KBM-7 (cell line): Measurements from ENCODE around the gene KIAA1958.

Source experiments
- DNase-seq: peaks from one replicate; pipeline ENCODE4 v3.0.0-alpha.2; 2015
- in situ Hi-C: fragments of 300-500 bp; cut with MboI; formaldehyde crosslinking; loops from 2 replicates; pipeline ENCODE4 v1.14.3; 2020; ENCODE audit warnings: low sequenced_read_pairs, low pct_unique_long_range_greater_than_20kb, mixed read lengths

The KIAA1958 gene

GRCh38 chr9:112550531-112550930, 63.9 kb downstream of the KIAA1958 start:
- in situ Hi-C loops = no loop called here
- no peak for DNase-seq

GRCh38 chr9:112551641-112552040, 65.0 kb downstream of the KIAA1958 start:
- no peak for DNase-seq
- in situ Hi-C loops = no loop called here

- DNase-seq = no peak
- in situ Hi-C loops = no loop called here
Measured at GRCh38 chr9:112552229-112553056, 65.8 kb downstream of the KIAA1958 start.

- in situ Hi-C loops = no loop called here
- no peak for DNase-seq
Measured at GRCh38 chr9:112553256-112553826, 66.7 kb downstream of the KIAA1958 start.

GRCh38 chr9:112554516-112554915, 67.9 kb downstream of the KIAA1958 start:
- in situ Hi-C loops = no loop called here
- no peak for DNase-seq

DNA sequence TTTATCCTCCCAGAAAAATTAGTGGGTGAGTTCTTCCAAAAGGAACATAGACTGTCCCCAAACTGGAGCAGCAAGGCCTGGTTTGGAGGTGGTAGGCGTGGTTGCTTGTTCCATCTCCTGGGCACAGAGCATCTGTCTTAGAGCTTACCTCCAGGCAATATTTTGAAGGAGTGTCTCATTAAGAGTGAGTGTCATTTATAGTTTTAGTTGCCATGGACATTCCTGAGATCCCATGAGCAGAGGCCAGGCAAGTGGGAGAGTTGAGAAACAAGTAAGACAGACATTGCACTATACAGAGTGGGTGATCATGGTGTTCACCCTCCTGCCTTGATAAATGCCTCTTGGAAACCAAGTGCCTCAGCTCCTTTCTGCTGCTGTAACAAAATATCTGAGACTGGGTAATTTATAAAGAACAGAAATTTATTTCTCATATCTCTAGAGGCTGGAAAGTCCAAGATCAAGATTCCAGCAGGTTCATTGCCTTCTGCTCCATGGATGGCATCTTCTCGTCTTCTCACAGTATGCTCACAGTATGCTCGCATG, 68.5 kb downstream of the KIAA1958 start:
- no peak for DNase-seq
- in situ Hi-C loops = no loop called here

GRCh38 chr9:112555844-112556482, 69.3 kb downstream of the KIAA1958 start:
- no peak for DNase-seq
- in situ Hi-C loops = no loop called here

GRCh38 chr9:112556497-112557442, 70.1 kb downstream of the KIAA1958 start:
- DNase-seq = no peak
- in situ Hi-C loops = no loop called here

DNA sequence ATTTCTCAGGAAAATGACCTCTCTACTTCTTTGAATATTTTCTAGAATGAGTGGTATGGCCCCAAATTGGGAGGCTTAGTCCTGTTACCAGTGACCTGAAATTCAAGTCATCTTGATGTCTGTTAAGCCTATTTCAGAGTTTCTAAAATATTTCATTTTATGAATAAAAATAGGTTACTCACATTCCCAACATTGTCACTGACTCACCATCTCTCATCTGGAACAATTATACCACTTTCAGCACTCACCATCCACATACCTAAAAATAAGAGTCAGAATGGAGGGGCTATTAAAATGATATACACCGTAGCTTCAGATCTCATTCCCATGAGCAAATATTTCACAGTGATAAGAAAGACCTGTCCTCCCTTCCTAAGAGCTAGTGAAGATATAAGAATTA, 71.8 kb downstream of the KIAA1958 start:
- in situ Hi-C loops = no loop called here

DNA sequence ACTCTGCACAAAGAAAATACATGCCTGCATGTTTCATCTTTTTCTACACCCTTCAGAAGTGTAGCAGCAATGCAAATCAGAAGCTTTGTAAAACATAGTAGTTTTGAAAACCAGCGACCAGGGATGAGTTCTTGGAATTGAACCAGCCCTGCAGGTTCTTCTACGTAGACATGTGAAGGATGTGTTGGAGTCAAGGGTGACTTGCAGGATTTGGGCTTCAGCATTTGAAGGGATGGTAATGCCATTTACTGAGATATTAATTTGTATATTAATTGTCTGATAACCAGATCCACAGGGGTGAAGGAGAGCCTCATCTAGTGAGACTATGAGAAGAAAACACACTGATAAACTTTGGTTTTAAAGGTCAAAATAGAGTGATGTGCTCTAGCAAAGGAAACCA, 72.4 kb downstream of the KIAA1958 start:
- in situ Hi-C loops = no loop called here
- no peak for DNase-seq

More for the DNA sequence above, 71.8 kb downstream of the KIAA1958 start:
- no peak for DNase-seq

DNA sequence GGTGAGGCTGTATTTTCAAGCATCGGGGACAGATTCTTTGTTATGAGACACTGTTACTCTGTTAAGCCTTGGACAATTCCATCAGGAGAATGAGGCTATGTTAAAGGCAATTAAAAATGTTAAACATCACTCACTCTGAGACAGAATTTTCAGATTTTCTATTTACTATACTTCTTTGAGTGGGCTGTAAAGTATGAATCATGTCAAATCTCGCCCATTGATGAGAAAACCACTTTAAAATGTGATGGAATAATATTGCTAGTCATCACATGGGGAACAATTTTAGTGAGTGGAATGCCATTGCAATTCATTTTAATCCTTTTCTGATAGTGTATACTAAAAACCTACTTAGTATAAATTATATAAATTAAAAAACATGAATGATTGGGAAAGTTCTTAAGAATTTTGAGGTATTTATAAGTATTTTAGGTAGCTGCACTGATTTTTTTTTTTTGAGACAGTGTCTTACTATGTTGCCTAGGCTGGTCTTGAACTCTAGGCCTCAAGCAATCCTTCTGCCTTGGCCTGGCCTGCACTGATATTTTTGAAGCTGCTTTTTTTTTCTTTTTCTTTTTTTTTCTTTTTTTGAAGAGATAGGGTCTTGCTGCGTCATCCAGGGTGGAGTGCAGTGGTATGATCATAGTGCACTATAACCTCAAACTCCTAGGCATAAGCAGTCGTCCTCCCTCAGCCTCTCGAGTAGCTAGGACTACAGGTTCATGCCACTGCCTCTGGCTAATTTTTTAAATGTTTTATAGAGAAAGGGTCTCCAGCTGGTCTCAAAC, 73.2 kb downstream of the KIAA1958 start:
- in situ Hi-C loops = no loop called here
- DNase-seq = no peak

DNA sequence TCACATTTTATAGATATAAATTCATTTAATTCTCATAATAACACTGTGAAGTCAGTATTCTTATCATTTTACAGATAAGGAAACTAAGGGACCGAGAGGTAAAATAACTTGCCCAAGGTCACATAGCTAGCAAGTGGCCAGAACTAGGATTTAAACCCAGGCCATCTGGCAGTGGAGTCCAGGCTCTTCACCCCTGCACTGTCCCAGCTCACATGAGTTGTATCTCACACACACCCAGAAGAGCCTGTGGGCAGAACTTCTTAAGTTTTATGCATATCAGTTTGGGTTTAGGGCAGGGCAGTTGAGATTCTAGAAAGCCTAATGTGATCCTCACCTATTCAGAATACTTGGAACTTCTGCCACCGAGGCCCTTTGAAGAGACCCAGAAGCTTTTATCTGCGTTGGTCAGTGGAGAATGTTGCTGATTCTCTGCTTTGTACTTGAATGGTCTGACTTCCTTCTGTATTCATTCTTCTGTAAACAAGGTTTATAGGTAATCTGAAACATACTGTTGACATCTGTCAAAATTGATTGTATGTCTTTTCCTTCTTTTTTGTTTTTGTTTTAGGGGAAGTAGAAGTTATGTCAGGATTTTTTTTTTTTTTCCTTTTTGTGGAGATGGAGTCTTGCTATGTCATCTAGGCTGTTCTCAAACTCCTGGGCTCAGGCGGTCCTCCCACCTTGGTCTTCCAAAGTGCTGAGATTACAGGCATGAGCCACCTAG, 75.8 kb downstream of the KIAA1958 start:
- DNase-seq = no peak
- in situ Hi-C loops = no loop called here

DNA sequence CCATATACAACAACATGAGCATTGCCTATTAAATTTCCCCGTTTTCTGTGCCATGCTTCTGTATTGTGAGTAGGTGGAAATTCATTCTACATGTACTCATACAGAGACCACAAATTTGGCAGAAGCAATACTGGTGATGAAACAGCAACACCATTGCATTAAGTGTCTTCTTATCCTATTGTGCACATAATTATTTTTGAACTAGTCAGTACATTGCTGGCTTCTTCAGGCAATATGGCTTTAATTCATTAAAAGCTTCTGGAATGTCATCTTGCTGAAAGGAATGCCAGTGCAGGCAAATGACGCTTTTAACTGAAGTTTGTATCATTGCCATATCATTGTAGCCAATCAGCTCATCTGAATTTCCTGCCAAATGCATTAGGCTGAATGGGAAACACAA, 82.6 kb downstream of the KIAA1958 start:
- no peak for DNase-seq
- in situ Hi-C loops = no loop called here

DNA sequence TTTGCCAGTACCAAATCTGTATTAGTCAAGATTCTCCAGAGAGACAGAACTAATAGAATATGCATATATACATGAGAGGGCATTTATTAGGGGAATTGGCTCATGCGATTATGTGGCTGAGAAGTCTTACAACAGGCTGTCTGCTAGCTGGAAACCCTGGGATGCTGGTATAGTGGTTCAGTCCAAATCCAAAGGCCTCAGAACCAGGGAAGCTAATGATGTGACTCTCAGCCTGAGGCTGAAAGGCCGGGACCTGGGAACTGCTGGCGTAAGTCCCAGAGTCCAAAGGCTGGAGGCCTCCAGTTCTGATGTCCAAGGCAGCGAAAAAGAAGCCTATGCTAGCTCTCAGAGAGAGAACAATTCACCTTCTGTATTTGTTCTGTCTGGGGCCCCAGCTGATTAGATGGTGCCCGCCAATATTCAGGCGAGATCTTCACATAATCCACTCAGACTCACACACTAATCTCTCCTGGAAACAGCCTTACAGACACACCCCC, 84.1 kb downstream of the KIAA1958 start:
- DNase-seq = no peak
- in situ Hi-C loops = no loop called here

DNA sequence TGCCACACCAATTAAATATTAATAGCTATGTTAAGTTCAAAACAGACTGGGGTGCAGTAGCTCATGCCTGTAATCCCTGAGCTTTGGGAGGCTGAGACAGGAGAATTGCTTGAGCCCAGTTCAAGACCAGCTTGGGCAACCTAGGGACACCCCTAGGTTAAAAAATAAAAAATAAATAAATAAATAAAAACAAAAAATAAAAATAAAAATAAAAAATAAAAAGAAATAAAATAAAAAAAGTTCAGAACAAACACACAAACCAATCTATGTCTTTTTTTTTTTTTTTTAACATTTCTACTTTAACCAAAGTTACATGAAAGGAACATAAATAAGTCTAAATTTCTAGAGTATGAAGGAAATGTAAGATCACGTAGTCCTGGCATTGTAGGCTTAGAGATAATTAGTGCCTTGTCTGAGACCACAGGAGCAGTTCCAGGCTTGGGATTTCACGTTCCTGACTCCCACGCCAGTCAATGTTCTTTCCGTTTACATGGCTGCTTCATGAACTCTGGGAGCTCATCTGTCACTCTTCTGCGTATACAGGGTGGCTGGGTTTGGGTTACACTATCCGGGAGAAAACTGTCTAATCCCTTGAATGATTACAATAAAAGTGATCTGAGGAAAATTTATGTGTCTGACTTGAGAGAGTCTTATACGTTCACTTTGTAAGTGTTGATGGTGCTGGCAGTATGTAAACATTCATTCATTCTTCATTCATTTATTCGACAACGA, 85.2 kb downstream of the KIAA1958 start:
- in situ Hi-C loops = no loop called here

GRCh38 chr9:112572416-112572815, 85.8 kb downstream of the KIAA1958 start:
- DNase-seq = no peak
- in situ Hi-C loops = no loop called here

More for the DNA sequence above, 85.2 kb downstream of the KIAA1958 start:
- no peak for DNase-seq

DNA sequence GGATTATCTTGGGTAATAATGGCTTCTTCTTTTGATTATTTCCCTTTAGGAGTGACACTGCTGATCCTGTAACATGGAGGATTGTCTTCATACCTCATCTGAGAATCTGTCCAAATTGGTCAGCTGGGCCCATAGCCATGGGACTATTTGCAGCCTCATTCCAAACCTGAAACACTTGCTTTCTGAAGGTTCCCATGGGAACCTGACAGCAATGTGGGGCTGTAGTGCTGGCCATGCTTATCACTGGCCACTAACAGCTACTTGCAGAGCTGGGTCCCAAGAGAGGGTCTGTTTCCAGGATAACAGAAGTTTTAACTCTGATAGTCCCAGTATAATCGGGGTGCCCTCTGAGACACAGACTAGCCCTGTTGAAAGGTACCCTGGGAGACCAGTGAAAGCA, 87.4 kb downstream of the KIAA1958 start:
- no peak for DNase-seq
- in situ Hi-C loops = no loop called here
